Small intestine (tissue), 7 donors: Measurements from ENCODE around the gene CAPZB. TPM values are rescaled to one million over a fixed set of nuclear protein-coding genes. Genes with fewer than 3 reads are reported as not detected.

Experiments used
- DNase-seq, 2 donors: peaks; one replicate each; pipeline versions ENCODE4 v3.0.0 to v3.0.0-alpha.2; 2013
- FAIRE-seq: peaks from 2 replicates; lab custom pipeline; 2012; peaks lifted over from hg19 to GRCh38; lab: Jason Lieb, UNC
- H3K27ac ChIP-seq, 3 donors: one replicate each; pipeline ENCODE4 v1.5.1; 2013; ENCODE audit warnings: low read length in 2 of 3, mild to moderate bottlenecking in 2 of 3, control low read depth in 1 of 3, inconsistent platforms in 1 of 3, low read depth in 1 of 3, moderate library complexity in 1 of 3
- H3K27me3 ChIP-seq, 3 donors: one replicate each; pipeline ENCODE4 v1.6.1; 2013; ENCODE audit warnings: low read length in 3 of 3, inconsistent platforms in 1 of 3; ENCODE audit not compliant: control insufficient read depth in 3 of 3, insufficient read depth in 3 of 3
- H3K36me3 ChIP-seq, 3 donors: one replicate each; pipeline ENCODE4 v1.6.1; 2013; ENCODE audit warnings: low read length in 3 of 3, inconsistent platforms in 1 of 3, low read depth in 1 of 3, mild to moderate bottlenecking in 1 of 3, moderate library complexity in 1 of 3; ENCODE audit not compliant: control insufficient read depth in 3 of 3, insufficient read depth in 2 of 3
- H3K4me1 ChIP-seq, 3 donors: one replicate each; pipeline ENCODE4 v1.6.1; 2013; ENCODE audit warnings: low read length in 2 of 3, inconsistent platforms in 1 of 3, low read depth in 1 of 3, mild to moderate bottlenecking in 1 of 3, moderate library complexity in 1 of 3; ENCODE audit not compliant: control insufficient read depth in 3 of 3, insufficient read depth in 2 of 3
- H3K4me3 ChIP-seq, 3 donors: one replicate each; pipeline ENCODE4 v1.5.1; 2013; ENCODE audit warnings: low read length in 3 of 3, control low read depth in 1 of 3, inconsistent platforms in 1 of 3, low read depth in 1 of 3, mild to moderate bottlenecking in 1 of 3, moderate library complexity in 1 of 3
- H3K9me3 ChIP-seq, 2 donors: one replicate each; pipeline ENCODE4 v1.6.1; 2013; ENCODE audit warnings: low read depth in 1 of 2, low read length in 1 of 2; ENCODE audit not compliant: control insufficient read depth in 2 of 2, insufficient read depth in 1 of 2
- WGBS, 3 donors: extraction: QIAGEN DNeasy Blood & Tissue Kit; methylation state at CpG; one replicate each; pipeline ENCODE4 v1.1.7; 2013; 5-methylcytosine and 5-hydroxymethylcytosine counted together
- polyA plus RNA-seq, 4 donors: library from polyadenylated mRNA; stranded (reverse) in 3 of 4; unstranded in 1 of 4; fragments of 200-250 nt in 3 of 4; fragments of 120-200 nt in 1 of 4; gene quantifications; one replicate each; pipeline versions ENCODE4 v1.2.1 to v1.2.3, GENCODE V29; 2013
- donor health status: healthy with polysubstance abuse.
- donor health status: control.
- donor health status: control.
- donor health status: Bipolar disorder and iron deficiency.
- donor health status: healthy.

The CAPZB gene
- polyA plus RNA-seq, 4 donors: 245 to 292 (median 276) TPM

DNA sequence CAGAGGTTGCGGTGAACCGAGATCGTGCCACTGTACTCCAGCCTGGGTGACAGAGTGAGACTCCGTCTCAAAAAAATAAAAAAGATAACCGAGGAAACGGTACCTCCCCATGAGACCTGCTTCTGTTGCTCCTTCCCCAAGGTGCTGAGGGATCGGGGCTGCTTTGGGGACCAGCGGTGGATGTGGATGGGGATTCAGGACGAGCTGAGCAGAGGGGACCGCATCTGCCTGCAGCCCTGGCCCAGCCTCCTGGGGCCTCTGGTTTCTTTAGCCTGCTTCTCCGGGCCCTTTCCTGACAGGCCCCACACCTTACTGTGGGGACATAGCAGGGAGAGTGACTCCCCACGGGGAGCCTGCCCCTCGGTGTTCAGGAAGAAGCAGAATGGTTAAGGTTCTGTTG, 156.2 kb downstream of the CAPZB start:
- H3K36me3 ChIP-seq: peaks cover 4 to 94% (median 10%) of the 10 kb centered on the region in 3 donors
- no peaks in the 10 kb centered on the region for H3K27me3 ChIP-seq
- 85 to 89% (median 87%) methylated on average over 13 of the region's 13 CpGs for WGBS, 3 donors
- FAIRE-seq (no peak), DNase-seq (no peak)
- no peak overlapping the region for H3K27ac ChIP-seq
- H3K9me3 ChIP-seq: no peaks in the 10 kb centered on the region
- no peak overlapping the region for H3K4me3 ChIP-seq
- no peaks in the 10 kb centered on the region for H3K4me1 ChIP-seq

DNA sequence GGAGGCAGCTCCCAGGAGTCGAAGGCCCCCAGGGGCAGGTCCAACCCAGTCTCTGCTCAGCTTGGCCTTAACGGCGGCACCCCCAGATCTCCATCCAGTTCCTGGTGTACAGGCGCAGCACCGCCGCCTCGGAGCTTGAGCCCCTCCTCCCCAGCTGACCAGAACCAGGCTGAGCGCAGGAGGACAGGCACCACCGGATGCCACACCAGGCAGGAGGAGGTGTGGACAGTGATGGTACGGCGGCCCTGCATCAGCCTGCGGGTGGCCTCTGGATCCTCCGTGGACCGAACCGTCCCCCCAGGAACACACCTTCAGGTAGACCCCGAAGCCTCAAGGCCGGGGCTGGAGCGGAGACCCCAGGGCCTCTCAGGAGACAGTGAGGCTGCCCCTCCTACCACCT, 156.9 kb downstream of the CAPZB start:
- no peaks in the 10 kb centered on the region for H3K27me3 ChIP-seq
- H3K9me3 ChIP-seq: no peaks in the 10 kb centered on the region
- no peaks in the 10 kb centered on the region for H3K4me1 ChIP-seq
- no peak for DNase-seq
- no peak overlapping the region for H3K4me3 ChIP-seq
- no peak overlapping the region for H3K27ac ChIP-seq
- FAIRE-seq: no peak
- H3K36me3 ChIP-seq: peaks cover 4 to 95% (median 10%) of the 10 kb centered on the region in 3 donors
- WGBS, 3 donors: 94 to 97% (median 95%) methylated on average over 11 to 18 of the region's 18 CpGs

DNA sequence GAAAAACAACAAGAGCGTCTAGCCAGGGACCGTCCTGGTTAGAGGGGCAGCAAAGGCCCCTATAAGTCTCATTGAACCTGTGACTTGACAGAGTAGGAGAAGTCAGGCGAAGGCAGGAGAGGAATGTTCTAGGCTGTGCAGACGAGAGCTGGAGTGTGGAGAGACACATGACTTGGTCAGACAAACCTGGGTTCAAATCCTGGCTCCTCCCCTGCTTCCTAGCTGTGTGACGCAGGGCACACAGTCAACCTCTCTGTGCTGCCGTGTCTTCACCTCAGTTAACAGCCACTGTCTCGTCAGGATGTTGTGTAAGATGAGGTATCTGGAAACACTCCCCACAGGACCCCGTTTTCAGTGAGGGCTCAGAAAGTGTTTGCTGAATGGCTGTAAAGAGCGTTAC, 157.6 kb downstream of the CAPZB start:
- Histone ChIP-seq H3K9me3 (no peaks in the 10 kb centered on the region), H3K36me3 (peaks cover 4 to 95% (median 10%) of the 10 kb centered on the region in 3 donors), H3K27ac (no peak overlapping the region), H3K4me3 (no peak overlapping the region), H3K4me1 (no peaks in the 10 kb centered on the region), H3K27me3 (no peaks in the 10 kb centered on the region)
- FAIRE-seq (no peak), DNase-seq (no peak)
- 88 to 90% (median 88%) methylated on average over 9 of the region's 9 CpGs for WGBS, 3 donors

DNA sequence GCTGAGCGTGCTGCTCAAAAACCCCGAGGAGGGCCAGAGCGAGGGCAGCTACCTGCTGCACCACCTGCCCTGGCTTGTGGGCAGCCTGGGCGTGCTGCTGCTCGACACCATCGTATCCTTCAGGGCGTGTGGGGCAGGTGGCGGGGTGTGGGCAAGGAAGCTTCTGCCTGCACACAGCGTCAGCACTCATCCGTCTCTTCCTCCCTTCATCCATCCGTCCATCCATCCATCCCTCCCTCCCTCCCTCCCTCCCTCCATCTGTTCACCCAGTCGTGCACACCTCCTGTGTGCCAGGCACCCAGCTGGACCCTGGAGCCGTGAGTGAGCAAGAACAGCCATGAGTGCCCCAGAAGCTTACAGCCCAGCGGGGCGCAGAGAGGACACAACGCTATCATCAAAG, 158.0 kb downstream of the CAPZB start:
- Histone ChIP-seq H3K9me3 (no peaks in the 10 kb centered on the region), H3K4me3 (no peak overlapping the region), H3K27ac (no peak overlapping the region), H3K36me3 (peaks cover 4 to 95% (median 10%) of the 10 kb centered on the region in 3 donors), H3K27me3 (no peaks in the 10 kb centered on the region), H3K4me1 (no peaks in the 10 kb centered on the region)
- FAIRE-seq (no peak), DNase-seq (no peak)
- 73 to 88% (median 88%) methylated on average over 15 to 16 of the region's 16 CpGs for WGBS, 3 donors

DNA sequence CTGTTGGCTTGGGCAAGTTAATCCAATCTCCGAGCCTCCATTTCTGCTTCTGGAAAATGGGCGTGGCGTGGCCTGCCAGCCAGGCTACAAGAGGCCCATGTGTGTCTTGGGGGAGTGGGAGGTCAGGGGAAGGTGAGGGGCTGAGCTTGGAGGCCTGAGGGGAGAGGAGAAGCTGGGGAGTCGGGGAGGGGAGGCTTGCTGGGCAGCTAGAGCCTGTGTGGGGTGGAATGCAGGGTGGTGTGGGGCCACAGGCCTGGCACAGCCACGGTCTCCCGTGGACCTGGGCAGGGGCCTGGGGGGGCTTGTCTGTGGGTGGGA, 158.6 kb downstream of the CAPZB start:
- no peak for FAIRE-seq
- Histone ChIP-seq H3K9me3 (no peaks in the 10 kb centered on the region), H3K36me3 (peaks cover 4 to 95% (median 10%) of the 10 kb centered on the region in 3 donors), H3K27ac (no peak overlapping the region), H3K27me3 (no peaks in the 10 kb centered on the region), H3K4me1 (no peaks in the 10 kb centered on the region), H3K4me3 (no peak overlapping the region)
- 83 to 90% (median 85%) methylated on average over 6 of the region's 6 CpGs for WGBS, 3 donors
- DNase-seq: no peak

DNA sequence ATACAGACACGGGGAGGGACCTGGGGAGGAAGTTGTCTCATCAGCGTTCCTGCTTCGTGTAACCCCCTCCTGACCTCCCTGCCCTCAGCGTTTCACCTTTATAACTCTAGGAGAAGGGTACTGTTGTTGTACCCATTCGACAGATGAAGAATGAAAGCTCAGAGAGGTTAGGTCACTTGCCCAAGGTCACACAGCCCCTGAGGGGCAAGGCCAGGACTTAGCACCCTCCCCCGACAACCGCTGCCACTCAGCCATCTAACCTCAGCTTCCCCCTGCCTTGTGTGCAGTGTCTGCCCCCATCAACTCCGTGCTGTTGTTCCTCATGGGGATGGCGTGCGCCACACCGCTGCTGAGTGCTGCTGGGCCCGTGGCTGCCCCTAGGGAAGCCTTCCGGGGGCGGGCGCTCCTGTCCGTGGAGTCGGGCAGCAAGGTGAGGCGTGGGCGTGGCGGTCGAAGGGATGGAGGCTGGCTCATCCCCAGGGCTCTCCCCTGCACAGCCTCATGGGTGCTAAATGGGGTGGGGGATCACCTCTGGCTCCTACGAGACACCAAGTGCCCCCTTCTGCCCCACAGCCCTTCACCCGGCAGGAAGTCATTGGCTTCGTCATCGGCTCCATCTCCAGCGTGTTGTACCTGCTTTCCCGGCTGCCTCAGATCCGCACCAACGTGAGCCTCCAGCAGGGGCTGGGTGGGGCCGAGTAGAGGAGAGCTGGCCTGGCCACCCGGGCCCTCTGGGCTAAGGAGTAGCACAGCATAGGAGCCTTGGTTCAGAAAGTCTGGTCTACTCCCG, 159.2 kb downstream of the CAPZB start:
- Histone ChIP-seq H3K4me3 (no peak overlapping the region), H3K27ac (no peak overlapping the region), H3K4me1 (no peaks in the 10 kb centered on the region), H3K36me3 (peaks cover 2 to 95% (median 10%) of the 10 kb centered on the region in 3 donors), H3K9me3 (no peaks in the 10 kb centered on the region), H3K27me3 (no peaks in the 10 kb centered on the region)
- FAIRE-seq: no peak
- 86 to 91% (median 88%) methylated on average over 31 to 32 of the region's 32 CpGs for WGBS, 3 donors
- no peak for DNase-seq

DNA sequence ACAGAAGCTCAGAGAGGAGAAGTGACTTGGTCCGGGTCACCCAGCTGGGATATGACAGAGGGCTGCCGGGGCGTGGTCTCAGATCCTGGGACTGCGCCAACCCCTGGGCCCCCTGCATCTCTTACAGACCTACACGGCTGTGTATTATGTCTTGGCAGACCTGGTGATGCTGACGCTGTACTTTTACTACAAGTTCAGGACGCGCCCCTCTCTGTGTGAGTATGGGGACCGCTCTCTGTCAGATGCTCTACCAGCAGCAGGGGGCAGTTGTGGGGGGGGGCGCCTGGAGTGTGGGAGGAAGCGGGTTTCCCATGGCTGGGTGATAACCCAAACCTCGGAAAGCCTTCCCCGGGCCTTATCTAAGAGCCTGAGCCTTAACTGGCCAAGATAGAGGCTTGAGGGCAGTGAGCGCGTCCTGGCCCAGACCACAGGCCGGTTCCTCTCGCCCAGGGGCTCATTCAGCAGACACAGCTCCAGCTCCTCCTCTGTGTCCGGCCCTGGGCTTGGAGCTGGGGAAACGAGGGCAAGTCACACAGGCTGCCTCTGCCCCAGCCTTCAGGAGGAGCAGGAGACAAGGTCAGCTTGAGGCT, 159.9 kb downstream of the CAPZB start:
- FAIRE-seq (no peak), DNase-seq (no peak)
- Histone ChIP-seq H3K9me3 (no peaks in the 10 kb centered on the region), H3K36me3 (peaks cover 2 to 90% (median 10%) of the 10 kb centered on the region in 3 donors), H3K27ac (no peak overlapping the region), H3K27me3 (no peaks in the 10 kb centered on the region), H3K4me1 (no peaks in the 10 kb centered on the region), H3K4me3 (no peak overlapping the region)
- 82 to 86% (median 83%) methylated on average over 19 of the region's 19 CpGs for WGBS, 3 donors

DNA sequence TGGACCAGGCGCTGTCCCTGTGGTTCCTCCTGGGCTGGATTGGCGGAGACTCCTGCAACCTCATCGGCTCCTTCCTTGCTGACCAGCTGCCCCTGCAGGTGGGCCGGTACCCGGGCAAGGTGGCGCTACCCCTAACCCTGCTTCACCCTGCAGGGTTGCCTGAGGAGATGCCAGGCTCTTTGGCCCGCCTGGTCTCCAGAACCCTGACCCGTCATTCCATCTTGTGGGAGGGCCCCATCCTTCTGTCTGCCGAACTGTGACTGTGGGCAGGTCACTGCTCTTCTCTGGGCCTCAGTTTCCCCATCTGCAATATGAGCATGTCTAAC, 160.7 kb downstream of the CAPZB start:
- no peak for DNase-seq
- no peak overlapping the region for H3K27ac ChIP-seq
- no peaks in the 10 kb centered on the region for H3K9me3 ChIP-seq
- H3K4me1 ChIP-seq: no peaks in the 10 kb centered on the region
- peaks cover 2 to 84% (median 10%) of the 10 kb centered on the region in 3 donors for H3K36me3 ChIP-seq
- H3K27me3 ChIP-seq: no peaks in the 10 kb centered on the region
- WGBS, 3 donors: 95 to 99% (median 97%) methylated on average over 9 of the region's 9 CpGs
- H3K4me3 ChIP-seq: no peak overlapping the region
- FAIRE-seq: no peak
